Measurements from ENCODE around the gene SMG1.
"Not testable (repeated sequence)": the region's sequence is repeated elsewhere in the genome, so short reads cannot be mapped to it uniquely, and the experiment has no call there.

SMG1 gene

GRCh38 chr16:18925986-18926865 is at the start of gene SMG1:
TSS of gene SMG1 (minus strand) at chr16:18926408. CDS start at chr16:18926041, 367 bp downstream.
- DNase-seq, result peak; percentile 93

DNA sequence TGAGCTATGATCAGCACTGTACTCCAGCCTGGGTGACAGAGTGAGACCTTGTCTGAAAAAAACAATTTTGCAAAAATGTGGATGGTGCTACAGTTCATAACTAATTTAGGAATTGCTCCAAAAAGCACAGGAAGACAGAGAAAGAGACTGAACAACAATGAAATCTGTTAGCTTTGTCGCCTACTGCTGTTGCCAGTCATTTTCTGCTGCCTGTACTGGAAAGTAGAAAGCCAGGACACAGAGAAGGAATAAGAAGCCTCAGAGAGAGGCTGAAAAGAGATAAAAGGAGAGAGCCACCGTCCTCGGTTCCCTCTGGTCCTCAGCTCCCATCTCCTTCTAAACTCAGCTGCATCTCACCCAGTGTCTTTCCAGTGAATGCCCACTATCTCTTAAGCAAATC is 48.9 kb upstream of the SMG1 start:
- DNase-seq, result no peak

DNA sequence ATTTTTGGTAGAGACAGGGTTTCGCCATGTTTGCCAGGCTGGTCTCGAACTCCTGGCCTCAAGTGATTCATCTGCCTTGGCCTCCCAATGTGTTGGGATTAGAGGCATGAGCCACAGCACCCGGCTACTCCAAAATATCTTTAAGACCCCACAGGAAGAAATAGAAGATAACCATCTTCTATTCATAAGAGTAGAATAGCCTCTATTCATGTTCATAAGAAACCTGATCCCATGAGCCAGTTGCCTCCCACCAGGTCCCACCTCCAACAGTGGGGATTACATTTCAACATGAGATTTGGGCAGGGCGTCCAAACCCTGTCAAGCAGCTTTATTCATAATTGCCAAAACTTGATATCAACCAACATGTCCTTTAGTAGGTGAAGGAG is 43.6 kb upstream of the SMG1 start:
- DNase-seq, result no peak

GRCh38 chr16:18969050-18969854 is 43.0 kb upstream of the SMG1 start:
- peak; percentile 82 for DNase-seq

GRCh38 chr16:18966791-18967190 is 40.6 kb upstream of the SMG1 start:
- DNase-seq, result no peak

GRCh38 chr16:18965555-18965954 is 39.3 kb upstream of the SMG1 start:
- DNase-seq, result no peak

GRCh38 chr16:18959031-18959505 is 32.9 kb upstream of the SMG1 start:
- no peak for DNase-seq

GRCh38 chr16:18958621-18959029 is 32.4 kb upstream of the SMG1 start:
- no peak for DNase-seq

- not testable (repeated sequence) for DNase-seq
These were observed 30.5 kb upstream of the SMG1 start for GRCh38 chr16:18956658-18957241.

DNA sequence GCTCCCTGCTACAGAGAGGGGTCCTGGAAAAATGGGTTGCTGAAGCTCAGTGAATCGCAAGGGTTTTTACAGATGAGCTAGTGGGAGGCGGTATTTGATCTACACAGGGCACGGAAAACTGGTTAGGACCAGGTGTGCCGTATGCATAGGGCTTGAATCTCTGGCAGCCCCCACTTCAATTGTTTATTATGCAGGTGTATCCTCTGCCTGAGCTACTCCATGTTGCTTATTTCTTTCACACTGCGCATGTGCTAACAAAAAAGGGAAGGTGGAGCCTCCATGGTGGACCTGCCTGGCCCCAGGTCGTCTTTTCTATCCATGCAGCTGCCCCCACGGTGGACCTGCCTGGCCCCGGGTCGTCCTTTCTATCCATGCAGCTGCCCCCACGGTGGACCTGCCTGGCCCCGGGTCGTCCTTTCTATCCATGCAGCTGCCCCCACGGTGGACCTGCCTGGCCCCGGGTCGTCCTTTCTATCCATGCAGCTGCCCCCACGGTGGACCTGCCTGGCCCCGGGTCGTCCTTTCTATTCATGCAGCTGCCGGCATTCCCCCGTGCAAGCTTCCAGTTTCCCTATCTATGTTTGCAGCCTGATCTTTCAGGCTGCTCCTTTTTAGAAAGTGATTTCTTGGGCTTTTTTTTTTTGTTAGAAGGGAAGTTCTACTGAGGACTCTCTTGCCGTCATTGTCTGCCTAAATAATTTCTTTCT is 29.8 kb upstream of the SMG1 start:
- peak; percentile 21 for DNase-seq

DNA sequence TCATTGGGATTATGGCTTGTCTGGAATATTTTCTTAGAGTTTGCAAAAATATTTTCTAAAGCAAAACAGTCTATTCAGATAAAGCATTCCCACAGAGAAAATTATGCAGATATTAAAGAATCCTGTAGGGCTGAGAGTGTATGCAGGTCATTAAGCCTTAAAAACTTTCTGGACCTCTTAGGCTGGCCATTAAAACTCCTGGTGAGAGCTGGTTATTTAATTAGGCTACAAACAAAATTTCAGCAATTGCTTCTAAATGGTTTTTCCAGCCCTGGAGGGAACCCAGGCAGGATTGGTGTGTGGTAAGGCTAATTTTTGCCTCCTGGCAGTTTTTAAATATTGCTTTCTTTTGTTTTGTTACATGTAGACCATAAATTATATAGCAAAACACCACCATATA is 27.3 kb upstream of the SMG1 start:
- DNase-seq, result no peak

GRCh38 chr16:18950469-18951185 is 24.4 kb upstream of the SMG1 start:
- DNase-seq, result no peak

- DNase-seq, result no peak
These were observed 22.3 kb upstream of the SMG1 start for GRCh38 chr16:18948372-18949020.

DNA sequence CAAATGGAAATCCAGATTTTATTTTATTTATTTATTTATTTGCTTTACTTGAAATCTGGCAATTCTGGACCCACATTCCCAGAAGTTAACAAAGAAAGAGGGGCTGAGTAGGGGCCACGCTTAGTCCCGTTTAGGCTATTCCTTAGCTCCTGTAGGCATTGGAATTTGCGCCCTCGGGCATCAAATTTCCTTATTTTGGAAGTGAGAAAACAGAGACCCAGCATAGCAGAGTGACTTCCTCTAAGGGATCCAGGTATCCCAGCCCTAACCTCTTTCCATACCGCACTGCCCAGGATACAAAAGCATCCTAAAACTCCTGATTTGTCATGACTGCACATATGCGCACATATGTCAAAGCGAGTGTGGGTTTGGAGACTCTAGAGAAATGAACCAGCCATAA is 19.0 kb upstream of the SMG1 start:
- DNase-seq, result no peak

- DNase-seq, result no peak
These were observed 17.2 kb upstream of the SMG1 start for GRCh38 chr16:18943414-18943813.

DNA sequence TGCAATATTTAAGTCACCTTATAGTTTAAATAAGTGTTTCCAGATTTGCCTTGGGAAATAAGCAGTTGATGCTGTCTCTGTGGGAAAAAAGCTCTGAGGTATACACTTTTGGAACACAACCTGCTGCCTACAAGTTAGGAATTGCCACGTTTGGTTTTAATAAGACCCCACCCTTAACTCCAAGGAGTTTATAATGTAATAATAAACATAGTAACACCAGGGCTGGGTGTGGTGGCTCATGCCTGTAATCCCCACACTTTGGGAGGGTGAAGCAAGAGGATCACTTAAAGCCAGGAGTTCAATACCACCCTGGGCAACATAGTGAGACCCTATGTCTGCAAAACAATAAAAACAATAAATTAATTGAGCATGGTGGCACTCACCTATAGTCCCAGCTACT is 15.9 kb upstream of the SMG1 start:
- no peak for DNase-seq

DNA sequence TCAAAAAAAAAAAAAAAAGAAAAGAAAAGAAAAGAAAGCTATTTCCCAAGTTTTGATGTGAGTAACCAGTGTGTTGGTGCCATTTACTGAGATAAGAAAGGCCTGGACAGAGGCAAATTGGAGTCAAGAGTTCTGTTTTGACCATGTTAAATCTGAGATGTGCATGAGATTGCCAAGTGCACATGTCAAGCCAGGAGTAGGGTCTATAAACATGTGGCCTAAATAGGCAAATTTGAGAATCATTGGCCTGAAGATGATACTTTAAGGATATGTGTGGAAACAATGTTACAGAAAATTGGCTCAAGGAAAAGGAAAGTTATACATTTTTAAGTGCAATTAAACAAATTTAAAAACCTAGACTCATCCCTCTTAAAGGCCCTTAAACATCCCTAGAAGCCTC is 15.3 kb upstream of the SMG1 start:
- DNase-seq, result no peak

GRCh38 chr16:18938986-18939385 is 12.8 kb upstream of the SMG1 start:
- DNase-seq, result no peak

- DNase-seq, result no peak
These were observed 11.2 kb upstream of the SMG1 start for GRCh38 chr16:18937390-18937789.

- no peak for DNase-seq
These were observed 10.6 kb upstream of the SMG1 start for GRCh38 chr16:18936727-18937340.

- no peak for DNase-seq
These were observed 7.3 kb upstream of the SMG1 start for GRCh38 chr16:18933501-18933900.
